A549 (cell line): ENCODE measurements around the gene RADIL. TPM values are rescaled to one million over a fixed set of nuclear protein-coding genes. Genes with fewer than 3 reads are reported as not detected.

Experiments
- ATAC-seq, 2 experiments: fragments of 200-7000 bp in 1 of 2; fragments of >200 bp in 1 of 2; cut with Nextera tagmentation in 1 of 2; cut with Tn5 transposase in 1 of 2; 3 replicates each; pipeline versions ENCODE4 v1.8.0 to v1.9.1; 2018 to 2020; ENCODE audit warnings: mild to moderate bottlenecking in 1 of 2, moderate library complexity in 1 of 2
- CTCF ChIA-PET: fragments of 300-600 bp; sonication (Branson Sonifier 250); formaldehyde crosslinking; extraction: SDS; loops from one replicate; lab custom pipeline; 2021; ENCODE audit warnings: antibody characterized with exemption, inconsistent platforms; lab: Yijun Ruan, JAX
- POLR2A ChIA-PET: fragments of 350-600 bp; formaldehyde crosslinking; extraction: SDS; loops from one replicate; lab custom pipeline; 2021; ENCODE audit warnings: antibody characterized with exemption, inconsistent platforms; lab: Yijun Ruan, JAX
- DNase-seq, 2 experiments: peaks; one replicate each; pipeline versions ENCODE4 v3.0.0 to v3.0.0-alpha.2; 2011 to 2016; ENCODE audit warnings: low read depth in 1 of 2, low spot score in 1 of 2
- FAIRE-seq: peaks from 2 replicates; lab custom pipeline; 2011; peaks lifted over from hg19 to GRCh38; lab: Jason Lieb, UNC
- H3K27ac ChIP-seq, 2 experiments: fragments of >200 bp; sonication (Bioruptor Twin); formaldehyde crosslinking; 3 replicates each; pipeline ENCODE4 v1.5.1; 2016 to 2017
- H3K4me1 ChIP-seq: fragments of >200 bp; sonication (Bioruptor Twin); formaldehyde crosslinking; 3 replicates; pipeline ENCODE4 v1.6.1; 2016
- H3K4me2 ChIP-seq: fragments of >200 bp; sonication (Bioruptor Twin); formaldehyde crosslinking; 3 replicates; pipeline ENCODE4 v1.6.1; 2016
- H3K4me3 ChIP-seq: fragments of >200 bp; sonication (Bioruptor Twin); formaldehyde crosslinking; 3 replicates; pipeline ENCODE4 v1.5.1; 2016
- H3K9me3 ChIP-seq: fragments of >200 bp; sonication (Bioruptor Twin); formaldehyde crosslinking; 3 replicates; pipeline ENCODE4 v1.6.1; 2016
- CBX2 ChIP-seq: fragments of 200-600 bp; sonication (generic); IDR thresholded peaks from 2 replicates; pipeline ENCODE4 v1.6.1; 2016; ENCODE audit warnings: low read depth, mild to moderate bottlenecking, borderline replicate concordance
- CBX8 ChIP-seq: fragments of 200-600 bp; sonication (generic); IDR thresholded peaks from 2 replicates; pipeline ENCODE4 v1.6.1; 2016
- E2F6 ChIP-seq: IDR thresholded peaks from 2 replicates; pipeline ENCODE4 v1.6.1; 2012; ENCODE audit warnings: low read depth, borderline replicate concordance
- EHF ChIP-seq: fragments of 250-450 bp; sonication (Bioruptor Pico); IDR thresholded peaks from 2 replicates; pipeline ENCODE4 v1.5.0; 2020; ENCODE audit warnings: mild to moderate bottlenecking
- EHMT2 ChIP-seq: fragments of 200-600 bp; sonication (generic); IDR thresholded peaks from 2 replicates; pipeline ENCODE4 v1.6.1; 2016; ENCODE audit warnings: antibody characterized with exemption, low read depth, mild to moderate bottlenecking, moderate library complexity
- FOSB ChIP-seq: fragments of 250-450 bp; sonication (Bioruptor Pico); IDR thresholded peaks from 2 replicates; pipeline ENCODE4 v1.5.0; 2020; ENCODE audit warnings: mild to moderate bottlenecking, moderate library complexity
- FOSL2 ChIP-seq, 2 experiments: fragments of 450-650 bp in 1 of 2; fragments of >200 bp in 1 of 2; sonication (Bioruptor Twin) in 1 of 2; formaldehyde crosslinking; IDR thresholded peaks; 2 replicates each; pipeline versions ENCODE4 v1.5.0 to v1.6.1; 2016 to 2020; ENCODE audit warnings: mild to moderate bottlenecking in 1 of 2, moderate library complexity in 1 of 2
- GATA3 ChIP-seq: IDR thresholded peaks from 2 replicates; pipeline ENCODE4 v1.6.1; 2012; ENCODE audit warnings: borderline replicate concordance
- HDAC2 ChIP-seq: fragments of 200-600 bp; sonication (generic); IDR thresholded peaks from 2 replicates; pipeline ENCODE4 v1.6.1; 2016
- HEYL ChIP-seq: fragments of 250-450 bp; sonication (Bioruptor Pico); IDR thresholded peaks from 2 replicates; pipeline ENCODE4 v1.8.0; 2021; ENCODE audit warnings: mild to moderate bottlenecking, moderate library complexity
- HMGXB4 ChIP-seq: fragments of 250-450 bp; sonication (Bioruptor Pico); IDR thresholded peaks from 2 replicates; pipeline ENCODE4 v1.5.0; 2021; ENCODE audit warnings: mild to moderate bottlenecking, moderate library complexity, borderline replicate concordance
- HOXB13 ChIP-seq: fragments of 250-450 bp; sonication (Bioruptor Pico); IDR thresholded peaks from 2 replicates; pipeline ENCODE4 v1.5.0; 2020; ENCODE audit warnings: low read depth, mild to moderate bottlenecking, moderate library complexity
- HOXB5 ChIP-seq: fragments of 250-450 bp; sonication (Bioruptor Pico); IDR thresholded peaks from 2 replicates; pipeline ENCODE4 v1.5.0; 2020; ENCODE audit warnings: mild to moderate bottlenecking, moderate library complexity
- JUN ChIP-seq, 2 experiments: fragments of >200 bp; sonication (Bioruptor Twin); formaldehyde crosslinking; IDR thresholded peaks; 2 replicates in 1 of 2; 3 replicates in 1 of 2; pipeline ENCODE4 v1.6.1; 2016 to 2017
- JUNB ChIP-seq: fragments of >200 bp; sonication (Bioruptor Twin); formaldehyde crosslinking; IDR thresholded peaks from 2 replicates; pipeline ENCODE4 v1.6.1; 2016
- KDM5A ChIP-seq: fragments of 200-600 bp; sonication (generic); IDR thresholded peaks from 2 replicates; pipeline ENCODE4 v1.6.1; 2016; ENCODE audit warnings: antibody characterized with exemption, mild to moderate bottlenecking
- NFE2L2 ChIP-seq: fragments of 150-350 bp; conservative IDR thresholded peaks from 2 replicates; pipeline ENCODE4 v1.6.1; 2014; ENCODE audit warnings: low read length
- NR3C1 ChIP-seq: fragments of >200 bp; sonication (Bioruptor Twin); formaldehyde crosslinking; IDR thresholded peaks from 3 replicates; pipeline ENCODE4 v1.6.1; 2017
- PHF8 ChIP-seq: fragments of 200-600 bp; sonication (generic); IDR thresholded peaks from 2 replicates; pipeline ENCODE4 v1.6.1; 2016; ENCODE audit warnings: low read depth, mild to moderate bottlenecking, antibody characterized with exemption, moderate library complexity, borderline replicate concordance
- POLR2A ChIP-seq: IDR thresholded peaks from 2 replicates; pipeline ENCODE4 v1.6.1; 2012; ENCODE audit warnings: mild to moderate bottlenecking, low read length
- RFX5 ChIP-seq: fragments of 450-650 bp; IDR thresholded peaks from 2 replicates; pipeline ENCODE4 v1.7.1; 2014; ENCODE audit warnings: antibody characterized with exemption, mild to moderate bottlenecking, moderate library complexity
- RNF2 ChIP-seq: fragments of 200-600 bp; sonication (generic); IDR thresholded peaks from 2 replicates; pipeline ENCODE4 v1.6.1; 2016; ENCODE audit warnings: low read depth, mild to moderate bottlenecking, antibody characterized with exemption, moderate library complexity, borderline replicate concordance
- SMC3 ChIP-seq: fragments of >200 bp; sonication (Bioruptor Twin); formaldehyde crosslinking; IDR thresholded peaks from 3 replicates; pipeline ENCODE4 v1.6.1; 2018; ENCODE audit warnings: inconsistent platforms
- TFCP2L1 ChIP-seq: fragments of 250-450 bp; sonication (Bioruptor Pico); IDR thresholded peaks from 2 replicates; pipeline ENCODE4 v1.5.0; 2021; ENCODE audit warnings: mild to moderate bottlenecking
- WGBS: methylation state at CpG from one replicate; pipeline ENCODE4 v1.1.6; 2017; ENCODE audit errors: missing lambda C conversion rate; 5-methylcytosine and 5-hydroxymethylcytosine counted together
- polyA plus RNA-seq, 4 experiments: library from polyadenylated mRNA; depleted of rRNA in 3 of 4; stranded (reverse); fragments of >200 nt; fragmentation: RNase III in 1 of 4; extraction: RNeasy Plus Mini Kit Qiagen cat#74134 plus additional on column Dnase treatment in 1 of 4; gene quantifications; 2 replicates in 3 of 4; 3 replicates in 1 of 4; pipeline ENCODE4 v1.2.3, GENCODE V29; 2011 to 2017
- TF ChIP-seq, protein P1 (sequence below): IDR thresholded peaks from 2 replicates; pipeline ENCODE4 v1.6.1; 2012
- TF ChIP-seq, protein P2 (sequence below): fragments of 150-350 bp; IDR thresholded peaks from 2 replicates; pipeline ENCODE4 v1.6.1; 2014; ENCODE audit warnings: low read depth, mild to moderate bottlenecking, low read length

Gene RADIL
- polyA plus RNA-seq, 2 of the 4 experiments (the other 2 are of a cell fraction) = 1.0 to 1.1 TPM

- POLR2A ChIA-PET = no interaction called here
- no peak for TF ChIP-seq JUN (IDR thresholded peaks at IDR 0.05)
- no peak for TF ChIP-seq SMC3
- no peak for TF ChIP-seq POLR2A
- no peak for TF ChIP-seq JUNB
- TF ChIP-seq RNF2 = no peak
- no peak for TF ChIP-seq HDAC2
- no peak for TF ChIP-seq EHMT2
- TF ChIP-seq FOSB (CRISPR knock-in tag) = no peak
- TF ChIP-seq, protein P1, sequence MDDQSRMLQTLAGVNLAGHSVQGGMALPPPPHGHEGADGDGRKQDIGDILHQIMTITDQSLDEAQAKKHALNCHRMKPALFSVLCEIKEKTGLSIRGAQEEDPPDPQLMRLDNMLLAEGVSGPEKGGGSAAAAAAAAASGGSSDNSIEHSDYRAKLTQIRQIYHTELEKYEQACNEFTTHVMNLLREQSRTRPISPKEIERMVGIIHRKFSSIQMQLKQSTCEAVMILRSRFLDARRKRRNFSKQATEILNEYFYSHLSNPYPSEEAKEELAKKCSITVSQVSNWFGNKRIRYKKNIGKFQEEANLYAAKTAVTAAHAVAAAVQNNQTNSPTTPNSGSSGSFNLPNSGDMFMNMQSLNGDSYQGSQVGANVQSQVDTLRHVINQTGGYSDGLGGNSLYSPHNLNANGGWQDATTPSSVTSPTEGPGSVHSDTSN = no peak
- no peak for TF ChIP-seq EHF (CRISPR knock-in tag)
- no peak for TF ChIP-seq GATA3
- Histone ChIP-seq H3K9me3 (no peaks in the 10 kb centered on the region), H3K4me2 (no peak overlapping the region), H3K4me3 (no peak overlapping the region), H3K27ac (no peak overlapping the region), H3K4me1 (no peaks in the 10 kb centered on the region)
- WGBS = 94% methylated on average over 8 of the region's 23 CpGs
- DNase-seq (no peak), FAIRE-seq (no peak), ATAC-seq (no peak)
- CTCF ChIA-PET = interaction anchor here (1.0 to 4.2 kb wide), 2 partner anchors 10 to 35 kb away, joined by 3 to 28 read pairs; no protein-coding TSS in a partner anchor
Measured at GRCh38 chr7:4787947-4788626, 95.4 kb downstream of the RADIL start.

DNA sequence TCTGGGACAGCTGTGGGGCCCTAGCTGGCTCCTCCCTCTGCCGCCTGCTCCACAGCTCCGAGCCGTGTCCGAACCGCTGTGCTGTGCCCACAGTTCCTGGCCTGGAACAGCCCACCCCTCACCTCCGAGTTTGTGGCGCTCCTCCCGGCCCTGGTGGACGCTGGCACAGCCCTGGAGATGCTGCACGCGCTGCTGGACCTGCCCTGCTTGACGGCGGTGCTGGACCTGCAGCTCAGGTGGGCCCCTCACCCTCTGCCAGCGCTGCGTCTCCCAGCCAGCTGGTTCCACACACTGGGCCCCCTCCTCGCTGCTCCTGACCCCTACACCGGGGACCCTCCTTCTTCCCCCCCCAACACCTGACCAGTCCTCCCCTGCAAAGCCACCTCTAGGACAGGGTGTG, 96.0 kb downstream of the RADIL start:
- TF ChIP-seq CBX8 (no peak), NFE2L2 (no peak), HEYL (CRISPR knock-in tag) (no peak), RFX5 (no peak)
- TF ChIP-seq, all 56 proteins: peak for 0
- CTCF ChIA-PET = interaction anchor here (1.0 to 4.2 kb wide), 2 partner anchors 11 to 34 kb away, joined by 3 to 28 read pairs; no protein-coding TSS in a partner anchor
- no peak for ATAC-seq

DNA sequence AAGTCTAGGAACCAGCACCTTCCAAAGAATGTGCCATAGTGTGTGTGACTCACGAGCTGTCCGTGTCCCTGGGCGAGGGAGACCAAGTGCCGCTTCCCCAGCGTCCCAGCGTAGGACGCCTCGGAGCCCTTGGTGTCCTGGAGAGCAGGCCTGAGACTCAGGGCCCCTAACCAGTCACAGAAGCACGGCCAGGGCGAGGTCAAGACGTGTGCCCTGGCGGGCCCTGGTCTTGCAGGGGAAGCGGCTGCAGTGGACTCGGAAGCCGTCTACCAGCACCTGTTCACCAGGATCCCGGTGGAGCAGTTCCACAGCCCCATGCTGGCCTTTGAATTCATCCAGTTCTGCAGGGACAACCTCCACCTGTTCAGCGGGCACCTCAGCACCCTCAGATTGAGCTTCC, 97.5 kb downstream of the RADIL start:
- no peak for TF ChIP-seq JUN (IDR thresholded peaks at IDR 0.05)
- no peak for TF ChIP-seq NR3C1
- TF ChIP-seq RFX5 = no peak
- no peak for TF ChIP-seq POLR2A
- TF ChIP-seq HOXB13 = no peak
- no peak for TF ChIP-seq E2F6
- TF ChIP-seq, protein P2, sequence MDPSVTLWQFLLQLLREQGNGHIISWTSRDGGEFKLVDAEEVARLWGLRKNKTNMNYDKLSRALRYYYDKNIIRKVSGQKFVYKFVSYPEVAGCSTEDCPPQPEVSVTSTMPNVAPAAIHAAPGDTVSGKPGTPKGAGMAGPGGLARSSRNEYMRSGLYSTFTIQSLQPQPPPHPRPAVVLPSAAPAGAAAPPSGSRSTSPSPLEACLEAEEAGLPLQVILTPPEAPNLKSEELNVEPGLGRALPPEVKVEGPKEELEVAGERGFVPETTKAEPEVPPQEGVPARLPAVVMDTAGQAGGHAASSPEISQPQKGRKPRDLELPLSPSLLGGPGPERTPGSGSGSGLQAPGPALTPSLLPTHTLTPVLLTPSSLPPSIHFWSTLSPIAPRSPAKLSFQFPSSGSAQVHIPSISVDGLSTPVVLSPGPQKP = no peak
- no peak for TF ChIP-seq KDM5A
- TF ChIP-seq FOSL2 (IDR thresholded peaks at IDR 0.05) = no peak
- TF ChIP-seq FOSL2 (CRISPR knock-in tag; IDR thresholded peaks at IDR 0.05) = no peak
- no peak for TF ChIP-seq JUNB
- TF ChIP-seq PHF8 = no peak
- TF ChIP-seq SMC3 = no peak
- no peak for TF ChIP-seq TFCP2L1 (CRISPR knock-in tag)
- no peak for TF ChIP-seq CBX2
- TF ChIP-seq, protein P1 = no peak
- no peak for TF ChIP-seq HMGXB4 (CRISPR knock-in tag)
- TF ChIP-seq EHF (CRISPR knock-in tag) = no peak
- TF ChIP-seq HOXB5 = no peak
- CTCF ChIA-PET = interaction anchor here (1.2 to 2.8 kb wide), 2 partner anchors 12 to 94 kb away, joined by 3 to 12 read pairs; no protein-coding TSS in a partner anchor
- no peaks in the 10 kb centered on the region for H3K4me1 ChIP-seq
- 95% methylated on average over 16 of the region's 17 CpGs for WGBS
- DNase-seq = no peak
- H3K4me2 ChIP-seq = no peak overlapping the region
- no peak overlapping the region for H3K27ac ChIP-seq
- POLR2A ChIA-PET = interaction anchor here (1.4 kb wide), 1 partner anchor 11 kb away, joined by 4 read pairs; the partner anchor contains the start of gene AP5Z1
- no peaks in the 10 kb centered on the region for H3K9me3 ChIP-seq
- ATAC-seq = no peak
- FAIRE-seq = no peak
- no peak overlapping the region for H3K4me3 ChIP-seq

More for the DNA sequence above, 96.0 kb downstream of the RADIL start:
- H3K4me2 ChIP-seq = no peak overlapping the region
- H3K27ac ChIP-seq = no peak overlapping the region
- 93% methylated on average over 17 of the region's 17 CpGs for WGBS
- POLR2A ChIA-PET = interaction anchor here (0.8 kb wide), 1 partner anchor 297 kb away, joined by 3 read pairs; no protein-coding TSS in a partner anchor
- no peaks in the 10 kb centered on the region for H3K4me1 ChIP-seq
- no peak overlapping the region for H3K4me3 ChIP-seq
- DNase-seq = no peak
- FAIRE-seq = no peak
- H3K9me3 ChIP-seq = no peaks in the 10 kb centered on the region
